ENCODE data around the gene CPN2. TPM values are rescaled to one million over a fixed set of nuclear protein-coding genes. Genes with fewer than 3 reads are reported as not detected.

CPN2 gene
- total and polyA plus RNA-seq, 2 of the 8 experiments (the other 6 are each of a cell fraction or from before 2014, with no cell fraction given) = 0.03 TPM; not detected in 1

DNA sequence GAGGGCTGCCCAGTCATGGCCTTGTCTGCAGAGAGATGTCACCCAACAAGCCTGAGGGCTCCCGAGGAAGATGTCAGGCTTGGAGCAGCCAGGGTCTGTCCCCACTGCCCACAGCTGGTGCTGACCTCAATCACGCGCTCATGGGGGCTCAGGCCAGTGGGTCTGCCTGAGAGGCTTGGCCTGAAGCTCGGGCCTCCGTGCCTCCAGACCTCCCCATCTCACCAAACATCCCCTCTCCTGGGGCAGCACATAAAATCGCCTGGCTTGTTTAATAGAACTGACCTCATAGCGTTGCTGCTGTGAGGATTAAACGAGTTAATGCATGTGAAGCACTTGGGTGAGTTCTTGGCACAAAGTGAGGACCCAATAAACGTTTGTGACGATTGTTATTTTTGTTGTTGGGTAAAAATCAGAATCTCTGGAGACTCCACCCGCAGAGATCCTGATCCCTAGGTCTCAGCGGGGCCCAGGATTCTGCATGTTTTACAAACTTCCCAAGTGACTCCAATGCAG, 14.9 kb upstream of the CPN2 start:
- H2BK20ac ChIP-seq (ENCODE audit: low read length) = no peak overlapping the region
- no peak overlapping the region for H2AK5ac ChIP-seq (ENCODE audit: low read depth, low read length)
- ChIA-PET CTCF (ENCODE audit: partially characterized antibody) (interaction anchor here (0.6 to 18.9 kb wide), 3 partner anchors 12 to 137 kb away, joined by 3 to 344 read pairs (median 5); no protein-coding TSS in a partner anchor), POLR2A (ENCODE audit: partially characterized antibody) (interaction anchor here (1.5 kb wide), 1 partner anchor 32 kb away, joined by 4 read pairs; no protein-coding TSS in a partner anchor)
- no peak overlapping the region for H3K4ac ChIP-seq (replicated peaks; ENCODE audit: insufficient read length, low read depth, low read length)
- H3K56ac ChIP-seq (replicated peaks; ENCODE audit: insufficient read length, low read depth, low read length) = no peak overlapping the region
- no peak overlapping the region for H3K14ac ChIP-seq (ENCODE audit: insufficient read length)
- peaks cover 2% of the 10 kb centered on the region; the same call in 1 of the 2 replicates for H3K23me2 ChIP-seq (ENCODE audit: low read depth, low read length)
- no peak overlapping the region for H4K8ac ChIP-seq (ENCODE audit: extremely low read depth, insufficient read depth, low read length)
- no peak overlapping the region for H3K4me3 ChIP-seq (ENCODE audit: extremely low read depth in 1 of 4, insufficient read depth in 2 of 4, low read depth in 3 of 4, low read length in 4 of 4)
- H2BK12ac ChIP-seq (ENCODE audit: low read depth, low read length) = no peak overlapping the region
- peaks cover 3 to 20% (median 11%) of the 10 kb centered on the region in 4 experiments for H3K4me1 ChIP-seq (replicated peaks in 1 of 4; ENCODE audit: control insufficient read depth in 3 of 4, insufficient read depth in 4 of 4, low read length in 3 of 4)
- H2BK120ac ChIP-seq (replicated peaks; ENCODE audit: low read depth, low read length) = no peak overlapping the region
- DNase-seq (ENCODE audit: low read depth in 1 of 2, low spot score in 2 of 2) = no peak
- peaks cover 0 to 8% (median 3%) of the 10 kb centered on the region in 4 experiments; a peak in 4 of 7 replicates for H3K27me3 ChIP-seq (replicated peaks in 1 of 4; ENCODE audit: control insufficient read depth in 3 of 4, extremely low read depth in 1 of 4, insufficient read depth in 3 of 4, low read length in 3 of 4)
- H4K20me1 ChIP-seq (replicated peaks in 1 of 2; ENCODE audit: control insufficient read depth in 1 of 2, insufficient read depth in 2 of 2, low read length in 2 of 2) = no peaks in the 10 kb centered on the region
- H3K18ac ChIP-seq (ENCODE audit: extremely low read depth, low read length) = no peak overlapping the region
- H2BK5ac ChIP-seq (ENCODE audit: low read depth, low read length) = no peak overlapping the region
- no peaks in the 10 kb centered on the region for H3K79me2 ChIP-seq (ENCODE audit: control insufficient read depth in 1 of 2, insufficient read depth in 2 of 2, low read length in 2 of 2)
- 93% methylated on average over 12 of the region's 12 CpGs; no CpG with 5 or more reads in 1 of the 2 experiments for WGBS, 2 experiments (ENCODE audit: extremely low coverage in 1 of 2, insufficient coverage in 1 of 2, insufficient read length in 1 of 2, insufficient replicate concordance in 2 of 2, low coverage in 1 of 2, low lambda C conversion rate in 2 of 2, missing lambda C conversion rate in 1 of 2)
- H3K9me3 ChIP-seq (ENCODE audit: insufficient read depth in 2 of 2, low read depth in 1 of 2, low read length in 1 of 2) = no peaks in the 10 kb centered on the region
- no peak for FAIRE-seq
- H4K5ac ChIP-seq (ENCODE audit: insufficient read length, low read depth, low read length) = no peak overlapping the region
- no peak overlapping the region for H2AFZ ChIP-seq (ENCODE audit: low read length)
- H3K27ac ChIP-seq (ENCODE audit: low read depth, low read length) = no peak overlapping the region
- TF ChIP-seq TAF1 (IDR thresholded peaks at IDR 0.05; ENCODE audit: low read depth, low read length) = no peak
- H3K79me1 ChIP-seq (ENCODE audit: low read depth, low read length) = no peaks in the 10 kb centered on the region
- H2BK15ac ChIP-seq (ENCODE audit: low read length) = no peak overlapping the region
- H4K91ac ChIP-seq (replicated peaks; ENCODE audit: insufficient read length, low read length) = no peak overlapping the region
- no peak overlapping the region for H3K4me2 ChIP-seq (ENCODE audit: insufficient read depth in 1 of 2, low read depth in 2 of 2, low read length in 2 of 2)
- H3K23ac ChIP-seq (ENCODE audit: insufficient read length) = no peak overlapping the region
- H3K36me3 ChIP-seq (ENCODE audit: control insufficient read depth in 2 of 4, insufficient read depth in 4 of 4, low read length in 3 of 4) = no peaks in the 10 kb centered on the region
- H3K9ac ChIP-seq (replicated peaks in 1 of 4; ENCODE audit: extremely low read depth in 1 of 4, low read depth in 3 of 4, low read length in 3 of 4) = no peak overlapping the region

Measured in H1 (cell line).